MCF 10A (cell line): ENCODE data around the gene TNRC18. TPM values are rescaled to one million over a fixed set of nuclear protein-coding genes. Genes with fewer than 3 reads are reported as not detected.
"Not testable (repeated sequence)": the region's sequence is repeated elsewhere in the genome, so short reads cannot be mapped to it uniquely, and the experiment has no call there.

Source experiments
- BruUV-seq: library from RNA; stranded (reverse); fragments of 400-500 nt; replicated peaks from 2 replicates; lab custom pipeline; 2021; lab: Mats Ljungman, UMichigan
- CTCF ChIA-PET: fragments of 300-600 bp; sonication (Branson Sonifier 250); formaldehyde crosslinking; extraction: SDS; loops from one replicate; lab custom pipeline; 2021; ENCODE audit warnings: antibody characterized with exemption, inconsistent platforms; lab: Yijun Ruan, JAX
- POLR2A ChIA-PET: fragments of 300-600, 350-650 bp; sonication (Branson Sonifier 250); formaldehyde crosslinking; extraction: SDS; loops from one replicate; lab custom pipeline; 2020; ENCODE audit warnings: antibody characterized with exemption, inconsistent platforms; lab: Yijun Ruan, JAX
- DNase-seq: peaks from one replicate; pipeline ENCODE4 v3.0.0-alpha.2; 2018; ENCODE audit not compliant: unreplicated experiment
- H3K27ac Mint-ChIP-seq: one replicate; pipeline ENCODE4 v1.8.0; 2022; ENCODE audit warnings: mild to moderate bottlenecking, low read depth, mixed read lengths; ENCODE audit not compliant: unreplicated experiment
- H3K27me3 Mint-ChIP-seq: one replicate; pipeline ENCODE4 v1.8.0; 2022; ENCODE audit warnings: mixed read lengths; ENCODE audit not compliant: insufficient read depth, unreplicated experiment
- H3K36me3 Mint-ChIP-seq: one replicate; pipeline ENCODE4 v1.8.0; 2022; ENCODE audit warnings: mild to moderate bottlenecking, moderate library complexity, mixed read lengths; ENCODE audit not compliant: insufficient read depth, unreplicated experiment
- H3K4me1 Mint-ChIP-seq: one replicate; pipeline ENCODE4 v1.8.0; 2022; ENCODE audit warnings: mixed read lengths; ENCODE audit not compliant: insufficient read depth, unreplicated experiment
- H3K4me3 Mint-ChIP-seq: one replicate; pipeline ENCODE4 v1.8.0; 2022; ENCODE audit warnings: mild to moderate bottlenecking, moderate library complexity, mixed read lengths; ENCODE audit not compliant: unreplicated experiment
- H3K9me3 Mint-ChIP-seq: one replicate; pipeline ENCODE4 v1.8.0; 2022; ENCODE audit warnings: mixed read lengths; ENCODE audit not compliant: unreplicated experiment
- CTCF ChIP-seq: fragments of 200-600 bp; IDR thresholded peaks from one replicate; pipeline ENCODE4 v1.8.0; 2022; ENCODE audit warnings: antibody characterized with exemption, mild to moderate bottlenecking; ENCODE audit not compliant: unreplicated experiment
- intact Hi-C: fragments of 100-400 bp; cut with micrococcal nuclease; formaldehyde crosslinking; loops from 2 replicates; pipeline ENCODE4 v1.14.1; 2022
- total RNA-seq: library from RNA; stranded (reverse); gene quantifications from 2 replicates; pipeline ENCODE4 v1.2.3, GENCODE V29; 2022

TNRC18 gene
- total RNA-seq, 1 experiment from 2014 or later: 132 TPM

DNA sequence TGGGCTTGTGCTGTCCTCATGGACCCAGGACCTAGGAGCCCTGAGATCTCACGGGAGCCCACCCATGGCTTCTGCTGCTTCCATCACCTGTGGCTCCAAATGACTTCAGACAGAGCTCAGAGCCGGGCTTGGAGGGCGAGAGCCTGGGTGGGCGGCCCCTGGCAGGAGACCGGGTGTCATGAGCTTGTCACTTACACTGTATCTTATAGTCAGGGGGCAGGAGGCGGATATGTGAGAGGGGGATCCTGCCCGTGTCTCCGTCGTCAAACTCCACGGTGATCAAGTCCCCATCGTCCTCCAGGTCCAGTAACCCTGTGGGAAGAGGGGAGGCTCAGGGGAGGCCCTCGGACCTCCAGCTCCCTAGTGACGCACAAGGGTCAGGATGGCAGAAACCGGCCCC is 107.9 kb downstream of the TNRC18 start:
- Mint-ChIP-seq H3K9me3 (no peaks in the 10 kb centered on the region), H3K4me1 (no peaks in the 10 kb centered on the region), H3K27ac (no peak overlapping the region), H3K4me3 (no peak overlapping the region), H3K36me3 (peaks cover 79% of the 10 kb centered on the region), H3K27me3 (no peaks in the 10 kb centered on the region)
- ChIA-PET CTCF (no interaction called here), POLR2A (no interaction called here)
- TF ChIP-seq CTCF: no peak
- DNase-seq: no peak
- BruUV-seq: no TSS peak
- intact Hi-C loops: no loop called here

DNA sequence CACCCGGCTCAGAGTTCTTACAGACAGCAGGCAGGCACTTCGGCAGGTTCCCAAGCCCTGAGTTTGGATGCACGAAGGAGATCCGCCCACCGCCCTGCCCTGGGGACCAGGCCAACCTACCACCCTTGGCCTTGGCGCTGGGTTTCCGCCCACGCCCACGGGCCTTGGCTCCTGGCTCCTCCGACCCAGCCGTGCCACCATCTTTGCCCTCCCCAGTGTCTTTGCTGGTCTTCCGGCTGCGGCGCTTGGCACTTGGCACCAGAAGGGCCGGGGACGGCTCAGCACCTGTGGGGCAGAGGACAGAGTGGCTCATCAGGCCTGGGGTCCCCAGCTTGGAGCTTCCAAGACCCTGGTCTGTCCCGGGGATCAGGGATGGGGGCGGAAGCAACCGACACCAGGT is 108.8 kb downstream of the TNRC18 start:
- no TSS peak for BruUV-seq
- H3K27me3 Mint-ChIP-seq: no peaks in the 10 kb centered on the region
- peaks cover 79% of the 10 kb centered on the region for H3K36me3 Mint-ChIP-seq
- ChIA-PET POLR2A (no interaction called here), CTCF (no interaction called here)
- no peaks in the 10 kb centered on the region for H3K9me3 Mint-ChIP-seq
- TF ChIP-seq CTCF: no peak
- no peak overlapping the region for H3K4me3 Mint-ChIP-seq
- no peak overlapping the region for H3K27ac Mint-ChIP-seq
- no peaks in the 10 kb centered on the region for H3K4me1 Mint-ChIP-seq
- intact Hi-C loops: no loop called here
- no peak for DNase-seq

- BruUV-seq: TSS peak; percentile 54
These were observed 110.4 kb downstream of the TNRC18 start for GRCh38 chr7:5313076-5313885.

GRCh38 chr7:5312276-5313070 is 111.2 kb downstream of the TNRC18 start:
- H3K4me3 Mint-ChIP-seq, CTCF ChIA-PET, H3K4me1 Mint-ChIP-seq, H3K27ac Mint-ChIP-seq, BruUV-seq, intact Hi-C loops, H3K9me3 Mint-ChIP-seq, H3K27me3 Mint-ChIP-seq, DNase-seq: not testable (repeated sequence)
- POLR2A ChIA-PET: interaction anchor here (0.5 kb wide), 1 partner anchor 592 kb away, joined by 3 read pairs; no protein-coding TSS in a partner anchor
- peaks cover 81% of the 10 kb centered on the region for H3K36me3 Mint-ChIP-seq

More at GRCh38 chr7:5313076-5313885, 110.4 kb downstream of the TNRC18 start:
- H3K9me3 Mint-ChIP-seq, CTCF ChIA-PET, H3K27me3 Mint-ChIP-seq, H3K27ac Mint-ChIP-seq, intact Hi-C loops, H3K4me1 Mint-ChIP-seq, H3K4me3 Mint-ChIP-seq, DNase-seq: not testable (repeated sequence)
- H3K36me3 Mint-ChIP-seq: peaks cover 82% of the 10 kb centered on the region
- POLR2A ChIA-PET: interaction anchor here (0.5 kb wide), 1 partner anchor 593 kb away, joined by 3 read pairs; no protein-coding TSS in a partner anchor
